ENCODE data around the gene NEGR1.

GRCh38 chr1:72013161-72013560 lies 269.2 kb downstream of the NEGR1 start:
- TF ChIP-seq, protein P1, sequence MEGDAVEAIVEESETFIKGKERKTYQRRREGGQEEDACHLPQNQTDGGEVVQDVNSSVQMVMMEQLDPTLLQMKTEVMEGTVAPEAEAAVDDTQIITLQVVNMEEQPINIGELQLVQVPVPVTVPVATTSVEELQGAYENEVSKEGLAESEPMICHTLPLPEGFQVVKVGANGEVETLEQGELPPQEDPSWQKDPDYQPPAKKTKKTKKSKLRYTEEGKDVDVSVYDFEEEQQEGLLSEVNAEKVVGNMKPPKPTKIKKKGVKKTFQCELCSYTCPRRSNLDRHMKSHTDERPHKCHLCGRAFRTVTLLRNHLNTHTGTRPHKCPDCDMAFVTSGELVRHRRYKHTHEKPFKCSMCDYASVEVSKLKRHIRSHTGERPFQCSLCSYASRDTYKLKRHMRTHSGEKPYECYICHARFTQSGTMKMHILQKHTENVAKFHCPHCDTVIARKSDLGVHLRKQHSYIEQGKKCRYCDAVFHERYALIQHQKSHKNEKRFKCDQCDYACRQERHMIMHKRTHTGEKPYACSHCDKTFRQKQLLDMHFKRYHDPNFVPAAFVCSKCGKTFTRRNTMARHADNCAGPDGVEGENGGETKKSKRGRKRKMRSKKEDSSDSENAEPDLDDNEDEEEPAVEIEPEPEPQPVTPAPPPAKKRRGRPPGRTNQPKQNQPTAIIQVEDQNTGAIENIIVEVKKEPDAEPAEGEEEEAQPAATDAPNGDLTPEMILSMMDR (IDR thresholded peaks at IDR 0.05), result no peak
- TF ChIP-seq POLR2AphosphoS5 (IDR thresholded peaks at IDR 0.05) (no peak), EP300 (IDR thresholded peaks at IDR 0.05) (no peak)

All from upper lobe of left lung (tissue), 4 donors.